ENCODE results near the gene NR5A2.

- TF ChIP-seq CBX3 (IDR thresholded peaks at IDR 0.05; ENCODE audit: borderline replicate concordance, low read depth) (no peak), ASH2L (IDR thresholded peaks at IDR 0.05; ENCODE audit: borderline replicate concordance, low read depth) (no peak)
Observed at GRCh38 chr1:200041337-200042118, 14.0 kb downstream of the NR5A2 start.

Measured in GM12878 (cell line).